ENCODE measurements around the gene NAALADL1.

- TF ChIP-seq CTCF (IDR thresholded peaks at IDR 0.05) (no peak), POLR2AphosphoS5 (IDR thresholded peaks at IDR 0.05; ENCODE audit: low read depth, low read length) (peak; percentile 81)
Measured at GRCh38 chr11:65095974-65096806, 37.8 kb upstream of the NAALADL1 start, which contains the start of gene VPS51.
